ENCODE data around the gene CIDEC. TPM values are rescaled to one million over a fixed set of nuclear protein-coding genes. Genes with fewer than 3 reads are reported as not detected.
"Not testable (repeated sequence)": the region's sequence is repeated elsewhere in the genome, so short reads cannot be mapped to it uniquely, and the experiment has no call there.

The CIDEC gene
- total RNA-seq, 1 donor from 2014 or later: not detected

- no peaks in the 10 kb centered on the region for H3K4me1 ChIP-seq
- no peaks in the 10 kb centered on the region for H3K27me3 ChIP-seq
- intact Hi-C loops (cut with DNase I): no loop called here
- ATAC-seq (no peak), DNase-seq (no peak)
- no peaks in the 10 kb centered on the region for H3K36me3 ChIP-seq
- H3K9me3 ChIP-seq: no peaks in the 10 kb centered on the region
- no peak for TF ChIP-seq CTCF (IDR thresholded peaks at IDR 0.05)
- H3K27ac ChIP-seq: no peak overlapping the region
- no peak overlapping the region for H3K4me3 ChIP-seq
These were observed 4.6 kb downstream of the CIDEC start for GRCh38 chr3:9875448-9875847.

- H3K27me3 ChIP-seq; H3K4me3 ChIP-seq; H3K9me3 ChIP-seq; DNase-seq; H3K27ac ChIP-seq; H3K4me1 ChIP-seq; intact Hi-C loops (cut with DNase I); H3K36me3 ChIP-seq; ATAC-seq: not testable (repeated sequence)
These were observed 8.0 kb downstream of the CIDEC start for GRCh38 chr3:9872067-9872466.

- ATAC-seq (no peak), DNase-seq (no peak)
- Histone ChIP-seq H3K4me1 (no peaks in the 10 kb centered on the region), H3K4me3 (no peak overlapping the region), H3K9me3 (no peaks in the 10 kb centered on the region), H3K27me3 (no peaks in the 10 kb centered on the region), H3K27ac (no peak overlapping the region), H3K36me3 (no peaks in the 10 kb centered on the region)
- intact Hi-C loops (cut with DNase I): no loop called here
- TF ChIP-seq CTCF (IDR thresholded peaks at IDR 0.05): no peak
These were observed 9.1 kb downstream of the CIDEC start for GRCh38 chr3:9870978-9871377.

- Histone ChIP-seq H3K4me1 (peaks cover 4% of the 10 kb centered on the region), H3K27me3 (no peaks in the 10 kb centered on the region), H3K4me3 (no peak overlapping the region), H3K9me3 (no peaks in the 10 kb centered on the region), H3K36me3 (no peaks in the 10 kb centered on the region), H3K27ac (no peak overlapping the region)
- DNase-seq (no peak), ATAC-seq (no peak)
- no peak for TF ChIP-seq CTCF (IDR thresholded peaks at IDR 0.05)
- intact Hi-C loops (cut with DNase I): no loop called here
These were observed 10.1 kb downstream of the CIDEC start for GRCh38 chr3:9869955-9870354.

GRCh38 chr3:9867106-9867505 is 12.9 kb downstream of the CIDEC start:
- Histone ChIP-seq H3K9me3 (no peaks in the 10 kb centered on the region), H3K27me3 (no peaks in the 10 kb centered on the region), H3K36me3 (no peaks in the 10 kb centered on the region), H3K4me3 (no peak overlapping the region), H3K4me1 (peaks cover 27% of the 10 kb centered on the region), H3K27ac (no peak overlapping the region)
- DNase-seq (no peak), ATAC-seq (no peak)
- intact Hi-C loops (cut with DNase I): no loop called here
- TF ChIP-seq CTCF (IDR thresholded peaks at IDR 0.05): no peak

GRCh38 chr3:9866639-9867038 is 13.4 kb downstream of the CIDEC start:
- no peaks in the 10 kb centered on the region for H3K9me3 ChIP-seq
- no peaks in the 10 kb centered on the region for H3K36me3 ChIP-seq
- no peaks in the 10 kb centered on the region for H3K27me3 ChIP-seq
- peaks cover 27% of the 10 kb centered on the region for H3K4me1 ChIP-seq
- DNase-seq (peak; percentile 77), ATAC-seq (peak; percentile 70)
- H3K4me3 ChIP-seq: no peak overlapping the region
- no peak overlapping the region for H3K27ac ChIP-seq
- TF ChIP-seq CTCF (IDR thresholded peaks at IDR 0.05): no peak
- intact Hi-C loops (cut with DNase I): no loop called here

GRCh38 chr3:9865125-9865637 is 14.9 kb downstream of the CIDEC start:
- H3K36me3 ChIP-seq; DNase-seq; H3K27me3 ChIP-seq; ATAC-seq; H3K9me3 ChIP-seq; H3K4me3 ChIP-seq; intact Hi-C loops (cut with DNase I): not testable (repeated sequence)
- Histone ChIP-seq H3K27ac (peak overlapping the region; percentile 78), H3K4me1 (peaks cover 27% of the 10 kb centered on the region)
